AG08395 (cell line): Measurements from ENCODE around the gene DNM3.

ENCODE experiments used
- DNase-seq: peaks from one replicate; pipeline ENCODE4 v3.0.0; 2012; ENCODE audit warnings: mixed read lengths, low spot score

The DNM3 gene

GRCh38 chr1:172177849-172178248 is 336.6 kb downstream of the DNM3 start:
- DNase-seq, result no peak

- DNase-seq, result no peak
These were observed 337.6 kb downstream of the DNM3 start for GRCh38 chr1:172178886-172179285.

- no peak for DNase-seq
These were observed 338.6 kb downstream of the DNM3 start for GRCh38 chr1:172179918-172180317.

GRCh38 chr1:172180501-172181285 is 339.4 kb downstream of the DNM3 start:
- peak; percentile 33 for DNase-seq

GRCh38 chr1:172184506-172185191 is 343.4 kb downstream of the DNM3 start:
- no peak for DNase-seq

- DNase-seq, result no peak
These were observed 343.9 kb downstream of the DNM3 start for GRCh38 chr1:172185211-172185610.

- no peak for DNase-seq
These were observed 344.7 kb downstream of the DNM3 start for GRCh38 chr1:172185996-172186395.

GRCh38 chr1:172201572-172201971 is 360.3 kb downstream of the DNM3 start:
- no peak for DNase-seq

- no peak for DNase-seq
These were observed 362.0 kb downstream of the DNM3 start for GRCh38 chr1:172203135-172203823.

GRCh38 chr1:172203902-172204301 is 362.6 kb downstream of the DNM3 start:
- DNase-seq, result no peak

- no peak for DNase-seq
These were observed 365.0 kb downstream of the DNM3 start for GRCh38 chr1:172206256-172206655.

- no peak for DNase-seq
These were observed 367.3 kb downstream of the DNM3 start for GRCh38 chr1:172208635-172209034.

- no peak for DNase-seq
These were observed 369.9 kb downstream of the DNM3 start for GRCh38 chr1:172211221-172211620.

- no peak for DNase-seq
These were observed 370.8 kb downstream of the DNM3 start for GRCh38 chr1:172212124-172212523.

GRCh38 chr1:172215006-172215405 is 373.7 kb downstream of the DNM3 start:
- DNase-seq, result no peak

- no peak for DNase-seq
These were observed 378.7 kb downstream of the DNM3 start for GRCh38 chr1:172219966-172220365.

- DNase-seq, result no peak
These were observed 379.1 kb downstream of the DNM3 start for GRCh38 chr1:172220376-172220775.

- DNase-seq, result no peak
These were observed 380.1 kb downstream of the DNM3 start for GRCh38 chr1:172221436-172221835.

- no peak for DNase-seq
These were observed 383.6 kb downstream of the DNM3 start for GRCh38 chr1:172224871-172225270.

GRCh38 chr1:172229942-172230341 is 388.6 kb downstream of the DNM3 start:
- no peak for DNase-seq

- no peak for DNase-seq
These were observed 389.2 kb downstream of the DNM3 start for GRCh38 chr1:172230526-172230925.

- DNase-seq, result no peak
These were observed 395.7 kb downstream of the DNM3 start for GRCh38 chr1:172236958-172237357.

- no peak for DNase-seq
These were observed 396.9 kb downstream of the DNM3 start for GRCh38 chr1:172238158-172238557.
